HUDEP-2 (cell line): ENCODE measurements around the gene CDC45.
A peak's percentile ranks its signal among the peaks of the same experiment; 100 is the strongest.

Experiments used
- DNase-seq, 76 experiments: peaks; one replicate each; lab custom pipeline; 2025; ENCODE audit not compliant: unreplicated experiment in 76 of 76; lab: John Stamatoyannopoulos, UW

CDC45 gene

GRCh38 chr22:19448076-19448607, 31.6 kb upstream of the CDC45 start:
- DNase-seq, result no peak

GRCh38 chr22:19448739-19449421, 30.8 kb upstream of the CDC45 start:
- DNase-seq, result no peak

- DNase-seq, result no peak
Measured at GRCh38 chr22:19449422-19449767, 30.3 kb upstream of the CDC45 start.

DNA sequence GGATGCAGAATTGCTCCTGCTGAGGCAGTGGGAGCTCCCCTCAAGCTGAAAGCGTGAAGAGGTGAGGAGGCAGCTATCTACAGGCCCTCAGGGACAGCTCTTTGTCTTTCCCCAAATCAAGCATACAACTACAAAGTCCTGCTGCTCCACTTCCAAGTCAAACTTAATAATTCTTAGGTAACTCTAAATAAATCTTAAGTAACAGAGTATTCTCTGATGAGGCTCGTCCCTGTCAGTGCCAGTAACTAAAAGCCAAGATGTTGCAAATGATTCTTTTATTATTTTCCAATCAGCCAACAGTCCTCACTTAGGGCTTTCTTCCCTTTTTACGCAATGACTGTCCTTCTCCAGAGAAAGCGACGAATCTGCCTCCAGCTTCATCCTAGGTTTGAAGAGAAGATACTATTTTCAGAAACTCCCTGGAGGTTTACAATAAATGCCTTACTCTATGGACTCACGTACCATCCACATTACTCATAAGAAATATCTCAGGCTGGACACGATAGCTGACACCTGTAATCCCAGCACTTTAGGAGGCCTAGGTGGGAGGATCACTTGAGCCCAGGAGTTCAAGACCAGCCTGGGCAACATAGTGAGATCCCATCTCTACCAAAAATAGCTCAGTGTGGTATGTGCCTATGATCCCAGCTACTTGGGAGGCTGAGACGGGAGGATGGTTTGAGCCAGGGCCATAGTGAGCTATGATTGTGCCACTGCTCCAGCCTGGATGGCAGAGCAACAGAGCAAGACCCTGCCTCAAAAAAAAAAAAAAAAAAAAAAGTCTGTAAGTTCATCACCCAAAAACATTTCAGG, 29.2 kb upstream of the CDC45 start:
- DNase-seq, result no peak

DNA sequence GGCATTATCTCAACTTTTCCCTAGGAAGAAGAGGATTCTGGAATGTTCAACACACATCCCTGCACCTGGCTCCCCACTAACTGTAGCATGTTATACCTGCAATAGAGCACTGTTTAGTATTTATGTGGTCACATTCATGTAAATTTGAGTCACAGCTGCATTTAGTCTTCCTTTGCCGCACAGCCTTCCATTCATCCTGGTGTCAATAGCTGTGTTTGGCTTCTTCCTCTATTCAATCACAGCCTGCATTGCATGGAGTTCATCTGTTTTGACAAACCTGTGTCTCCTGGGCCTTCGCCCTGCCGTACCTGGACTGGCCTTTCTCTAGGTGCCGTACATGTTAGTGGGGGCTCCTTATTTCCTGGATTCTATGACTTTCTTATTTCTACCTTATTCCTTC, 28.1 kb upstream of the CDC45 start:
- no peak for DNase-seq

- no peak for DNase-seq
Measured at GRCh38 chr22:19453718-19454117, 26.0 kb upstream of the CDC45 start.

- DNase-seq, result peak in 5 of 76 experiments; percentile 5 to 17 (median 11)
Measured at GRCh38 chr22:19454156-19454555, 25.6 kb upstream of the CDC45 start.

DNA sequence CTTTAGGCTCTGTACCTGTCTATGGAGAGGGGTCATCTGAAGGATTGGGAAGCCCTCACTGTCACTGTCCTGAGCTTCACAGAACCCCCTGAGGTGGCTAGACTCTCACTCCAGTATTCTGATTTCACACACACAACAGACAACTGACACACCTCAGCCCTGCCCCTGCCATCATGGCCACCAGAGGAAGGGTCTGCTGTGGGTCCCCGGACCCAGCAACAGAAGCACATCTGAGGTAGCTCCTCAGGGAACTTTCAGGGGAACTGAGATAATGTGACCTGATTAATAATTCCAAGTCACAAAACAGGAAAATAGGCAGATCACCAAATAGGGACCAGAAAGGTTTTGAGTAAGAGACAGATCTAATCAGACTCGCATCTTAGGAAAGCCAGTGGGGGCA, 24.7 kb upstream of the CDC45 start:
- DNase-seq, result no peak

- no peak for DNase-seq
Measured at GRCh38 chr22:19455585-19456370, 23.9 kb upstream of the CDC45 start.

DNA sequence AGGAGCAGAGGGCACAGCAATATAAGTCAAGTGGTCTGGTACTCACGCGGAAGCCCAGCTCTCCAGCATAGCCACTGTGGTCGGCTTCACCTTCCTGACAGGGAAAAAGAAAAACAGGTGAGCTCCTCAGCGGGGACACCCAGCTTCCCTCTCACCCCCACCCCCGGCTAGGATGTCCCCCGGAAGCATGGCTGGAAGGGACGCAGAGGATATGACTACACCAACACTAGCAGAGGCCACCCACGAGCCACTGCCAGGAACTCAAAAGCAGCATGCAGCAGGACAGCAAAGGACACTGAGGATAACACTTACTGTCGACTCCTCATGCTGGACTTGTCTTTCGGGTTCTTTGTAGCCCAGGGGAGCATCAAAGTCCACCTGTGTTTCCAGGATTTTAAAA, 23.2 kb upstream of the CDC45 start:
- no peak for DNase-seq

- no peak for DNase-seq
Measured at GRCh38 chr22:19457828-19458428, 21.8 kb upstream of the CDC45 start.

- no peak for DNase-seq
Measured at GRCh38 chr22:19460036-19460435, 19.7 kb upstream of the CDC45 start.

DNA sequence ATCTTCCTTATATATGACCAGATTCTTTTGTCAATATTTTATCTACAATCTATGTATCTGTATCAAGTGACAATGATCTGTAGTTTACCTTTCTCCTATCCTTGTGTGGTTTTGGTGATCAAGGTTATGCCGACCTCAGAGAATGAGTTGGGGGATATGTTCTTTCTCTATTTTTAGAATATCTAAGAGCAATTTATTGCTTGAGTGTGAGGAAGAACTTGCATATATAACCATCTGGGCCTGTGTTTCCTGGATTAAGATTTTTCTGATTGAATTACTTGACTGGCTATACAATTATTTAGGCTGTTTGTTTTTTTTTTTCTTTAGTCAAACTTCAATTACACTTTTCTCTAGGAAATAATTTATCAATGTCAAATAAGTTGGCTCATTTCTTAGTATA, 18.2 kb upstream of the CDC45 start:
- DNase-seq, result no peak

GRCh38 chr22:19463008-19463407, 16.7 kb upstream of the CDC45 start:
- DNase-seq, result no peak

DNA sequence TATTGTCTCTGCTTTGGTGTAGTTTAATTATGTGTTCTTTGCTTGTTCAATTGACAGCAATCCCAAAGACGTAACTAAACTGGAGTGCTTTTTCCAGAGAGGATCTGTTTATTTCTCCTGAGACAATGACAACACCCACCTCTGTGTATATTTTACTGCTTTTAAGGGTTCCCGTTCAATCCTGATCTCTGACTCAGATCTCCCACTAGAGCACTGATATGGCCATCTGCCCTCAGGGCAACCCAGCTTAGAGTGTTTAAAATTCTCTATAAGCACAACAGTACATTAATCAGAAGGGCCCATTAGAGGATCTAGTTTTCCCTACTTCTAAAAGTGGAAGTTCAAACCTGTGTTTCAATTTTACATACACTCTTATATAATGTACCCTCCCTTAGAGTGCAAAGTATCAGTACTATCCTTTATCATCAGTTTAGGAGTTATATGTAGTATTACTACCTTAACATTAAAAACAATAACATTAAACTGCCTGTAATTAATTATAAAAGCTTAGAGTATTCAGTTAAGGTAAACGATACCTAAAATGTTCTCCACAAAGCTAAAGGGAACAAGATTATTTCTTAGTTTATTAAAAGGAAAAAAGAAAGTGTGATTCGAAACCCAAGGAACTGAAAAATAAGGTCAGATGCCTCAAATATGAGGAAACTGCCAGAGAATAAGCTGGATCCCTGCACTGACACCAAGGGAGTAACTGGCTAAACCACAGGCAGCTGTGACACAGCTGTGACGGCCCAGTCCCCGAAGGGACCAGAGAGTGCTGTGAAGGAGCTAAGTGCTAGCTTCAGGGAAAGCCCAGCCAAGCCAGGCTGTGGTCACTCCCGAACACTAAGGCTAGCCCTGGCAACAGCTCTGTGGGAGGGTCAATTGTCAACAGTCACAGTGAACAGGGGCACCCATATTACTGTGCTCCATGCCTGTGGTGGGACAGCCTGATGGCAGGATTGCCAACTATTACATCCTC, 15.9 kb upstream of the CDC45 start:
- DNase-seq, result peak in 10 of 76 experiments; percentile 4 to 62 (median 22)

DNA sequence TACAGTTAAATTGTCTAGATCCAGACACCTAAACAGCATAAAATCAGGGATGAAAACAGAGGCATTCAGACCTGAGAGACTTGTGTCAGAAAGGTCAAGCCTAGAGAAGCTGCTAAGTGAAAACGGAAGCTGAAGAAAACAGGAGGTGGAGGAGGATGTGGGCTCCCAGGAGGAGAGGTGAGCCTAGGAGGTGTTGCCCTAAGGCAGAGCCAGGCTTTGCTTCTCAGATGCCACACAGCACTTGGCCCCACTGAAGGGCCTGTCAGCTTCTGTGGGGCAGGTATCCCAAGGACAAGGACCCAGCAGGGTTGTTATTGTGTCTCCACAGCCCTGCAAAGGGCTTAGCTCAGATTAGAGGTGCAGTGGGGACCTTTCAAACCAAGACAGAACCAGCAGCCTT, 15.2 kb upstream of the CDC45 start:
- DNase-seq, result no peak

DNA sequence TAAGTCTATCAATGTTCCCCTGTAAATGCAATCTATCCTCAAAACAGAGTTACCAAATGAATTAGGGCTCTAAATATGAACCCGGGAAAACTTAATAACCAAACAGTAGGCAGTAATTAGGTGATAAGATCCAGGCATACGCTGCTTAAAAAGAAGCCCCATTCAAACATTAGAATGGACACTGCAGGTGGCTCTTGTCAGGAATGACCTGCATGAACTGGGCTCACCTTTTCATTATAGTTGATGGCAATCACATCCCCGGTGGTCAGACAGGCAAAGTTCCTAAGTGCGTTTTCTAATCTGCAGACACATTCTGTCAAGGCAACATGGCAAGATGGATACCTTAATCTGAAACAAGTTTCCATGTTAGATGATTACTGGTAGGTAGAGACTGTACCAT, 14.7 kb upstream of the CDC45 start:
- no peak for DNase-seq

DNA sequence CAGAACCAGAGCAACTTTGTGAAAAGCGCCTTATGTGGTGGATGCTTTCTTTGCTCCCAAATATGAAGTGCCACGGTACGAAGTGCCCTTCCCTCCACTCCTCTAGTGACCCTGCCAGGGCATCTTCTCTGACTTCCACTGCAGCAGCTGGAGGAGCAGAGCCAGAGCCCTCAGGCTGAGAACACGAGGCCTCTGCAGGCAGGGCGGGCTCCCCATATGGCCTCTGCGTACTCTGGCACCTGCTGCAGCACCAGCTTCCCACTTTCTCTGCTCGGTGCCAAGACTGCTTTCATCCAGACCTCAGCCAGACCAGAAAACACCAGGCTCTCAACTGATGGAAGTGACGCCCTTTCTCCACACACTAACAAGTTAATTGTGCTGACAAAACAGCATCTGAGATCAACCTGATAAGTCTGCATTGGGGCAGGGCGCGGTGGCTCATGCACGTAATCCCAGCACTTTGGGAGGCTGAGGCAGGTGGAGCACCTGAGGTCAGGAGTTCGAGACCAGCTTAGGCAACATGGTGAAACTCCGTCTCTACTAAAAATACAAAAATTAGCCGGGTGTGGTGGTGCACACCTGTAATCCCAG, 13.5 kb upstream of the CDC45 start:
- no peak for DNase-seq
